HG03565 (cell line): ENCODE data around the gene CAPZA1.
"Not testable (repeated sequence)": the region's sequence is repeated elsewhere in the genome, so short reads cannot be mapped to it uniquely, and the experiment has no call there.

Experiments used
- ATAC-seq: cut with Tn5 transposase; IDR thresholded peaks from one replicate; pipeline ENCODE4 v1.9.1; 2021; ENCODE audit warnings: mild to moderate bottlenecking, moderate library complexity; ENCODE audit not compliant: unreplicated experiment

Gene CAPZA1

GRCh38 chr1:112619518-112620376 is at the start of gene CAPZA1:
CAPZA1 (plus strand) TSS chr1:112619832; CDS start chr1:112619845, 13 bp downstream.
- ATAC-seq = peak; percentile 69

- no peak for ATAC-seq
Measured at GRCh38 chr1:112575154-112575804, 44.4 kb upstream of the CAPZA1 start.

- ATAC-seq = no peak
Measured at GRCh38 chr1:112576240-112576639, 43.4 kb upstream of the CAPZA1 start.

GRCh38 chr1:112579801-112580510 is 39.7 kb upstream of the CAPZA1 start:
- no peak for ATAC-seq

GRCh38 chr1:112581586-112582192 is 37.9 kb upstream of the CAPZA1 start:
- no peak for ATAC-seq

- ATAC-seq = no peak
Measured at GRCh38 chr1:112583366-112583765, 36.3 kb upstream of the CAPZA1 start.

GRCh38 chr1:112589766-112590165 is 29.9 kb upstream of the CAPZA1 start:
- ATAC-seq = no peak

- no peak for ATAC-seq
Measured at GRCh38 chr1:112594208-112594876, 25.3 kb upstream of the CAPZA1 start.

GRCh38 chr1:112599477-112599876 is 20.2 kb upstream of the CAPZA1 start:
- ATAC-seq = no peak

GRCh38 chr1:112603012-112603411 is 16.6 kb upstream of the CAPZA1 start:
- ATAC-seq = no peak

- ATAC-seq = no peak
Measured at GRCh38 chr1:112603541-112603940, 16.1 kb upstream of the CAPZA1 start.

GRCh38 chr1:112605633-112606327 is 13.9 kb upstream of the CAPZA1 start:
- no peak for ATAC-seq

- no peak for ATAC-seq
Measured at GRCh38 chr1:112614460-112615065, 5.1 kb upstream of the CAPZA1 start.

- ATAC-seq = no peak
Measured at GRCh38 chr1:112618114-112618720, 1.4 kb upstream of the CAPZA1 start.

- ATAC-seq = no peak
Measured at GRCh38 chr1:112618721-112619517, 713 bp upstream of the CAPZA1 start, which contains the start of gene ST7L. ST7L (minus strand) TSS chr1:112619141; CDS start chr1:112619113, 28 bp downstream.

- ATAC-seq = no peak
Measured at GRCh38 chr1:112620377-112620695, 704 bp downstream of the CAPZA1 start.

GRCh38 chr1:112624493-112624892 is 4.9 kb downstream of the CAPZA1 start:
- not testable (repeated sequence) for ATAC-seq

GRCh38 chr1:112625696-112626095 is 6.1 kb downstream of the CAPZA1 start:
- no peak for ATAC-seq
